HG02938 (cell line): ENCODE measurements around the gene MATN1.
"Not testable (repeated sequence)": the region's sequence is repeated elsewhere in the genome, so short reads cannot be mapped to it uniquely, and the experiment has no call there.

Experiments used
- ATAC-seq: cut with Tn5 transposase; IDR thresholded peaks from one replicate; pipeline ENCODE4 v1.9.1; 2021; ENCODE audit warnings: mild to moderate bottlenecking, moderate library complexity; ENCODE audit not compliant: unreplicated experiment

Gene MATN1, protein sequence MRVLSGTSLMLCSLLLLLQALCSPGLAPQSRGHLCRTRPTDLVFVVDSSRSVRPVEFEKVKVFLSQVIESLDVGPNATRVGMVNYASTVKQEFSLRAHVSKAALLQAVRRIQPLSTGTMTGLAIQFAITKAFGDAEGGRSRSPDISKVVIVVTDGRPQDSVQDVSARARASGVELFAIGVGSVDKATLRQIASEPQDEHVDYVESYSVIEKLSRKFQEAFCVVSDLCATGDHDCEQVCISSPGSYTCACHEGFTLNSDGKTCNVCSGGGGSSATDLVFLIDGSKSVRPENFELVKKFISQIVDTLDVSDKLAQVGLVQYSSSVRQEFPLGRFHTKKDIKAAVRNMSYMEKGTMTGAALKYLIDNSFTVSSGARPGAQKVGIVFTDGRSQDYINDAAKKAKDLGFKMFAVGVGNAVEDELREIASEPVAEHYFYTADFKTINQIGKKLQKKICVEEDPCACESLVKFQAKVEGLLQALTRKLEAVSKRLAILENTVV

DNA sequence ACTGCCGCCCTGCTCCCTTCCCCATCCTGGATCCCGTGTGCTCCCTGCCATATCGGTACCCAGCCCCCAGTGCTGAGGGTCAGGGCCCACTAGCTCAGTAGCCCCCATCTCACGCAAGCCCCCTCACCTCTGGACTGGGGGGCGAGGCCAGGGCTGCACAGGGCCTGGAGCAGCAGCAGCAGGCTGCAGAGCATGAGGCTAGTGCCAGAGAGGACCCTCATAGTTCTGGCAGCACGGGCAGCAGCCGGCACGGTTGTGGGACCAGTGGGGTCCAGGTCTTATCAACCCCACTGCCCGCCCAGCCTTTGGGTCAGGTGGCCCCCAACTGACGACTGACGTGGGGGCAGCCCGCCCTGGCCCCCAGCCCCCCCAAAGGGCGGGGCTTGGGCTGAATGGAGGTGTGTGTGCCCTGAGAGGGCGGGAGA, at the start of gene MATN1:
Gene MATN1, minus strand, starts transcription at position 255 of the 425 bp plus-strand sequence. Its CDS starts 34 bp downstream, at position 221.
- ATAC-seq: no peak

- no peak for ATAC-seq
These were observed 47.6 kb upstream of the MATN1 start for GRCh38 chr1:30771005-30771404.

GRCh38 chr1:30770150-30770549, 46.8 kb upstream of the MATN1 start:
- ATAC-seq: no peak

DNA sequence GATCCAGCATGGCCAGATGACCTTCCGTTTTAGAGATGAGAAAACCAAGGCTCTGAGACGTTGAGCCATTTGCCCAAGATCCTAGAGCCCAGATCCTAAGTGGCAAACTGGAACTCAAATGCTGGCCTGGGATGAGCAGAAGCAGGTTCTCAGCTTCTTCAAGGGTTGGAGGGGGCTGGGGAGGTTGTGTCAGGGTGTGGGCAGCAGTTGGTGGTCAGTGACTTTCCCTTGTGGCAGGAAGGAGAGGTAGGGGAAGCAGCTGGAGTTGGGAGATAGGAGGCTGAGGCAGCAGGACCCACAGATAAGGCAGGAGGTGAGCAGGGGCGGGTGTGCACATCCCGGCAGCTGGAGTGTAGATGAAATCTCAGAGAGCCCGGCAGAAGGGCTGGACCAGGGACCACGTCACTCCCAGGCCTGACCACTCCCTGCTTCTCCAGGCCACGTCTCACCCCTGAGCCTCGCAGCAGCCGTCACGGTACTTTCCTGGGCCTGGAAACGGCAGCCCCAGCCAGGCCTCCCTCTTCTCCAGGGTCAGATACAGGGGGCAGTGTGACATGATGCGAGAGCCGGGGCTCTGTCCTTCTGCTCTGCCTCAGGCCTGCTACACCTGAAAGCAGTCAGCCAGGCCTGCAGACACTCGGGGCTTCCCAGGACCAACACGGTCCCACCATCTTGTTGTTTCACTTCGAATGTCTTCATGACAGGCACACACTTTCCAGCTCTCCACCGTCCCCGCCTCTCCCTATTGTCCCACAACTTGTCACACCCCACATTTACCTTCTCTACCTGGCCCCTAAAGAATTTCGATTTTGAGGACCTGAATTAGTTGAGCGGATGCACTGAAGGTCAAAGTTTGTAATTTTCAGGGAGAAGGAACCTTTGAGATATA, 45.7 kb upstream of the MATN1 start:
- no peak for ATAC-seq

- no peak for ATAC-seq
These were observed 44.9 kb upstream of the MATN1 start for GRCh38 chr1:30768159-30768829.

- ATAC-seq: not testable (repeated sequence)
These were observed 43.6 kb upstream of the MATN1 start for GRCh38 chr1:30766948-30767347.

- no peak for ATAC-seq
These were observed 42.4 kb upstream of the MATN1 start for GRCh38 chr1:30765556-30766434.

- ATAC-seq: peak; percentile 55
These were observed 41.7 kb upstream of the MATN1 start for GRCh38 chr1:30764939-30765555.

- ATAC-seq: no peak
These were observed 41.0 kb upstream of the MATN1 start for GRCh38 chr1:30764396-30764795.

GRCh38 chr1:30763651-30764248, 40.4 kb upstream of the MATN1 start:
- no peak for ATAC-seq

DNA sequence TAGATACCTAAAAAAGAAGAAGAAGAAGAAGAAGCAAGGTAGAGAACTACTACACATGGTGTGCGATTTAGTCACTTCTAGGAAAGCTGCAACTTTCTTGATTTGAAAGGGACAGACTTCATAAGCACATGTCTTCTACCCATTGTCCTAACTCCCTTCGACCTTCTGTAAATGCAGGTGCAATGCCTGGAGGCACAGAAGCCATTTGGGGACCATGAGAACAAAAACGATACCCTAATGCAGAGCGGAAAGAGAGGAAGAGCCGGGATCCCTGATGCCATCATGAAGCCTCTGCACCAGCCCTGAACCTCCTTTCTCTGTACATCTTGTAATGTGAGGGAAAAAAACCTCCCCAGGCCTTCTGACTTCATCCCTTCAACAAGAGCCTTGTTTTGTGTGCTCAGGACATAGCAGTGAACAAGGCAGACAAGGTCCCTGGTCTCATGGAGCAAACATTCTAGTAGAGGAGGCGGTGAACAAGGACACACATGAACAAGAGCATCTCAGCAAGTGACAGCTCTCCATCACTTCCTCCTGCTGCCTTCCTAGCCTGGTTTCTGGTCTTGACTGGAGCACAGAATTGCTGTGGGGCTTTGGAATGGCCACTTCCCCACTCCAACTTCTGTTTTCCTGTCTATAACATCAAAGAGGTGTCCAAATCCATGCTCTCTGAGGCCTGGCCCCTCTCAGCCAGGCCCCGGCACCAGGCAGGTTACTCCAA, 39.7 kb upstream of the MATN1 start:
- no peak for ATAC-seq

DNA sequence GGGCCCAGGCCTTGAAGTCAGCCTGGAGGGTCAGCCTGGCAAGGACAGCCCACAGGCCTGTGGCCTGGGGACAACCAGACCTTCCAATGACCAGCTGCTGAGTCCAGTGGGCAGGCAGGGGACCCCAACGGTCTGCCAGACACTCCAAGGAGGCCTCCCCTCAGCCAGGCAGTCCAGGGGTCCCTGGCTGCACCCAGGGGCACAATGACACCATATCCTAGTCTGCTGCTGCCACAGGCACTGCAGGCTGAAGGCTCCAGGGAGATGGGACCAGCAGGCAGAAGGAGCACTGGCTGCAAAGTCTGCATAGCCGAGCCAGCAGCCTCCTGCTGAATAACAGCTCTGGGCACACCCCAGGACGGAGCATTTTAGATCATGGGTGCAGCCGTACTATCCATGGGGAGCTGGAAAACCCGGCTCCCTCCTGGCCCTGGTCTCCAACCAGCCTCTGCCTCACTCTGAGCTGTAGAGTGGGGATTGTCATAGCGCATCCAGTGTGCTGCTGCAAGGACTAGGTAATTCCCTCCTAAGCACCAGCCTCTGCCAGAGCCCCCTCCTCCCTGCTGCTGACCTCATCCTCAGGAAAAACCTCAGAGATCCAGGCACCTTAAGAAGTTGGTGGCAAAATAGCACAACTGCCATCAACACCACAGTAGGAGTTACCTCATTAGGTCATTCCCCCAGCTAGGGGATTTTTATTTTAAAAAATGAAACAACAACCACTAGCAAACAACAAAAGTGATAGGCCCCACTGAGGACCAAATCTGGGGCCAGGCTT, 39.0 kb upstream of the MATN1 start:
- no peak for ATAC-seq

GRCh38 chr1:30761381-30762151, 38.2 kb upstream of the MATN1 start:
- ATAC-seq: no peak

DNA sequence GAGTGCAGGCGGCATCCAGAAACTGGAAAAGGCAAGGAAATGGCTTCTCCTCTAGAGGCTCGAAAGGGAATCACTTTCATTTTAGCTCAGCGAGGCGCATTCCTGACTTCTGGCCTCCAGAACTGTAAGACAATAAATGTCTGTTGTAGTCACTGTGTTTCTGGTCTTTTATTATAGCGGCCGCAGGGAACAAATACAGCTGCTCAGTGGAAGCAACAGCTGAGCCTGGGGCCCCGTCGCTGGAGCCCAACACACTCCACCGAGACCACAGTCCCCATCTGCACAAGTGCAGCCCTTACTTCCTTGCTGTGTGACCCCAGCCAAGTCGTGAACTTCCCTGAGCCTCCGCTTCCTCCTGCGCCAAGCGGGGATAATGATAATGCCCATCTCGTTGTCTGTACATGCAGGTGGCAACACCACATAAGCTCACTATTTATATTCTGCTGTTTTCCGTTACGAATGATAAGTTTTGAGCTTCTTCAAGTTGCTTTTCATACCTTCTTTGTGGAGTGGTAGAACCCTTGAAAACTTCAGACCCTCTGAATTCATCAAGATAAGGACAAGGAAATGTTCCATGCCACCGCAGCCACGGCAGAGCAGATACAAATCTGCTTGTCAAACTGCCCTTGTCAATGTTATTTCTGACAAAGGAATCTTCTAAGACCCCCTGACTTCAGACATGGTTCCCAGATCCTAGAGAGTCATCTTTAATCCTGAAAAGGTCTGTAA, 37.4 kb upstream of the MATN1 start:
- ATAC-seq: no peak

DNA sequence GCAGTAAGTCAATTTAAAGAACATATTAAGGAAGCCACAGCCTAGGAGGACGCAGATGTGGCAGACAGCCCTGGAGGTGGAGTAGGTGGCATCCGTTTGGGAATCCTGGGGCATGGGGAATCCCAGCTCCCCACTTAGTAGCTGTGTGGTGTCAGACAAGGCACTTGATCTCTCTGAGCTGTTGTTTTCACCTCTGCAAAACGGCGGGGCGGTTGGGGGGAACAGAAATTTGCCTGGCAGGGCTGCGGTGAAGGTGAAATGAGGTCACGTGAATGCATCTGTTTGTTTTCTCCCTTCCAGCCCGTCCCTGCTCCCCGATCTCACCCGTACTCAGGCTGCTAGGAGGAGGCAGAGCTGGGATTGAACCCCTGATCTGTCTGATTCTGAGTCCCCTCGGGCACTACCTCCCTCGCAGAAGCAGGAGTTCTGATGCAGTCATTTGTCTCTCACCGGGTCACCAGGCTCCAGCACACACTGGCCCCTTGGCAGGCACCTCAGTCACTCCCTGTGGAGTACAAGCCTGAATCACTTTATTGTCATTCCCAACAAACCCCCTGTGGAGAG, 36.4 kb upstream of the MATN1 start:
- no peak for ATAC-seq

DNA sequence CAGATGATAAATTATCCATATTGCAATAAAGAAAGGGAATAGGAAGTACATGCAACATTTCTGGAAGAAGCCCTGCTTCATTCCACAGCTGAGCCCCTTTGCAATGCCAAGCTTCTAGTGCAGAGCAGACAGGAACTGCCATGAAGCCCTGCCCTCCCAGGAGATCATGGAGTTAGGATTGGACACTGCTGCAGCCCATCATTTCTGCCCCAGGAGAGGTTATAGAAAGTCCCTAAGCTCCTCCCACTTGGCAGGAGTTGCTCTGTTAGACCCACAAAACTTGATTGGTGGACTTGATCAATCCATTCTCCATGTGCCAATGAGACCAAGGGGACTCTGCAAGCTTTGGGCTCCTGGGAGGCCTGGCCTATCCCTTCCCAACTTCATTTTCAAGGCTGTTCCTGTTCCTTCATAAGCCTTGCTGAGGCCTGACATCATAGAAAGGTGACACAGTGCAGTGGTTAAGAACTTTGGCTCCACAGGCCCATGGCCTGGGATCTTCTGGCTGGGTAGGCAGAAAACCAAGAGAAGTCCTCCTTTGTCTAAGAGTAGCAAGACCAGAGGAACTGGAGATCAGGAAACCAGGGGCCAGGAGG, 35.5 kb upstream of the MATN1 start:
- no peak for ATAC-seq
